K562 (cell line): ENCODE data around the gene IL6ST. TPM values are rescaled to one million over a fixed set of nuclear protein-coding genes. Genes with fewer than 3 reads are reported as not detected.

Experiments used
- CTBP1 ChIP-seq: fragments of 450-650 bp; IDR thresholded peaks from 2 replicates; pipeline ENCODE4 v1.6.1; 2016; ENCODE audit warnings: borderline replicate concordance
- HDAC8 ChIP-seq: fragments of 450-650 bp; IDR thresholded peaks from 2 replicates; pipeline ENCODE4 v1.6.1; 2016; ENCODE audit warnings: mild to moderate bottlenecking, missing genetic modification characterization, moderate library complexity, missing compliant biosample characterization
- HSF4 ChIP-seq: fragments of 250-450 bp; sonication (Bioruptor Pico); IDR thresholded peaks from 2 replicates; pipeline ENCODE4 v2.1.2; 2022; ENCODE audit warnings: mild to moderate bottlenecking, moderate library complexity, borderline replicate concordance
- MED1 ChIP-seq: sonication (generic); formaldehyde crosslinking; IDR thresholded peaks from 2 replicates; pipeline ENCODE4 v1.8.1; 2023; ENCODE audit warnings: missing genetic modification reagents, borderline replicate concordance
- NCOA1 ChIP-seq: fragments of 450-650 bp; IDR thresholded peaks from 2 replicates; pipeline ENCODE4 v1.6.1; 2016; ENCODE audit warnings: low read depth
- NEUROD1 ChIP-seq: fragments of 150-350 bp; IDR thresholded peaks from 2 replicates; pipeline ENCODE4 v1.6.1; 2014; ENCODE audit warnings: borderline replicate concordance, low read length, low read depth; ENCODE audit not compliant: partially characterized antibody
- PTTG1 ChIP-seq: fragments of 450-650 bp; IDR thresholded peaks from 2 replicates; pipeline ENCODE4 v1.6.1; 2016; ENCODE audit warnings: low read depth, mild to moderate bottlenecking, missing genetic modification characterization, missing compliant biosample characterization
- RBM25 ChIP-seq: fragments of 200-400 bp; formaldehyde crosslinking; IDR thresholded peaks from 2 replicates; pipeline ENCODE4 v1.6.1; 2018; ENCODE audit warnings: low read length, low read depth, moderate library complexity; ENCODE audit not compliant: severe bottlenecking
- RBM34 ChIP-seq: fragments of 200-400 bp; formaldehyde crosslinking; IDR thresholded peaks from 2 replicates; pipeline ENCODE4 v1.6.1; 2018; ENCODE audit warnings: low read length, borderline replicate concordance; ENCODE audit not compliant: insufficient read depth
- ZBTB11 ChIP-seq, 3 experiments: fragments of 200-800 bp in 1 of 3; fragments of 250-450 bp in 1 of 3; fragments of 450-650 bp in 1 of 3; sonication (Bioruptor Pico) in 1 of 3; sonication (Bioruptor generic) in 1 of 3; formaldehyde crosslinking in 1 of 3; IDR thresholded peaks; 2 replicates each; pipeline versions ENCODE4 v1.6.1 to v1.8.0; 2016 to 2022; ENCODE audit warnings: mild to moderate bottlenecking in 2 of 3, missing genetic modification characterization in 2 of 3, missing compliant biosample characterization in 1 of 3, moderate library complexity in 1 of 3
- ZMIZ1 ChIP-seq, 2 experiments: fragments of 150-350 bp in 1 of 2; IDR thresholded peaks; 2 replicates each; pipeline ENCODE4 v1.6.1; 2012 to 2016; ENCODE audit warnings: low read depth in 2 of 2, low read length in 2 of 2, mild to moderate bottlenecking in 1 of 2, moderate library complexity in 1 of 2
- ZNF175 ChIP-seq: fragments of 200-800 bp; sonication (Bioruptor generic); IDR thresholded peaks from 2 replicates; pipeline ENCODE4 v1.6.1; 2016; ENCODE audit warnings: low read depth, mild to moderate bottlenecking, missing genetic modification characterization, missing compliant biosample characterization
- ZNF280A ChIP-seq: fragments of 450-650 bp; IDR thresholded peaks from 2 replicates; pipeline ENCODE4 v1.6.1; 2018; ENCODE audit warnings: mild to moderate bottlenecking, low read depth; ENCODE audit not compliant: partially characterized antibody
- ZNF41 ChIP-seq: fragments of 250-450 bp; sonication (Bioruptor Pico); conservative IDR thresholded peaks from 2 replicates; pipeline ENCODE4 v1.4.0; 2020; ENCODE audit warnings: mild to moderate bottlenecking
- polyA plus RNA-seq, 8 experiments: library from polyadenylated mRNA; depleted of rRNA in 4 of 8; stranded (reverse) in 5 of 8; unstranded in 3 of 8; fragments of >200 nt; fragmentation: Nextera tagmentation in 2 of 8; fragmentation: Illumina TruSeq in 1 of 8; extraction: Ambion mirVana in 2 of 8; extraction: Trizol in 1 of 8; gene quantifications; 2 replicates each; pipeline versions ENCODE4 v1.2.1 to v1.2.3, GENCODE V29; 2011 to 2014; ENCODE audit warnings: inconsistent platforms in 1 of 8, missing spikeins in 1 of 8
- total RNA-seq, 7 experiments: library from RNA; depleted of rRNA in 6 of 7; stranded (reverse); fragments of >200 nt in 6 of 7; fragmentation: Illumina TruSeq in 2 of 7; extraction: Trizol in 2 of 7; gene quantifications; 2 replicates each; pipeline versions ENCODE4 v1.2.1 to v1.2.3, GENCODE V29; 2011 to 2021; ENCODE audit warnings: low replicate concordance in 1 of 7
- TF ChIP-seq, protein P1 (sequence below): sonication (generic); formaldehyde crosslinking; IDR thresholded peaks from 2 replicates; pipeline ENCODE4 v1.8.0; 2022; ENCODE audit warnings: missing genetic modification reagents, mild to moderate bottlenecking, borderline replicate concordance

Gene IL6ST
- total and polyA plus RNA-seq, 9 of the 15 experiments (the other 6 are each of a cell fraction or from before 2014, with no cell fraction given) = 2.0 to 27.0 (median 7.9) TPM

DNA sequence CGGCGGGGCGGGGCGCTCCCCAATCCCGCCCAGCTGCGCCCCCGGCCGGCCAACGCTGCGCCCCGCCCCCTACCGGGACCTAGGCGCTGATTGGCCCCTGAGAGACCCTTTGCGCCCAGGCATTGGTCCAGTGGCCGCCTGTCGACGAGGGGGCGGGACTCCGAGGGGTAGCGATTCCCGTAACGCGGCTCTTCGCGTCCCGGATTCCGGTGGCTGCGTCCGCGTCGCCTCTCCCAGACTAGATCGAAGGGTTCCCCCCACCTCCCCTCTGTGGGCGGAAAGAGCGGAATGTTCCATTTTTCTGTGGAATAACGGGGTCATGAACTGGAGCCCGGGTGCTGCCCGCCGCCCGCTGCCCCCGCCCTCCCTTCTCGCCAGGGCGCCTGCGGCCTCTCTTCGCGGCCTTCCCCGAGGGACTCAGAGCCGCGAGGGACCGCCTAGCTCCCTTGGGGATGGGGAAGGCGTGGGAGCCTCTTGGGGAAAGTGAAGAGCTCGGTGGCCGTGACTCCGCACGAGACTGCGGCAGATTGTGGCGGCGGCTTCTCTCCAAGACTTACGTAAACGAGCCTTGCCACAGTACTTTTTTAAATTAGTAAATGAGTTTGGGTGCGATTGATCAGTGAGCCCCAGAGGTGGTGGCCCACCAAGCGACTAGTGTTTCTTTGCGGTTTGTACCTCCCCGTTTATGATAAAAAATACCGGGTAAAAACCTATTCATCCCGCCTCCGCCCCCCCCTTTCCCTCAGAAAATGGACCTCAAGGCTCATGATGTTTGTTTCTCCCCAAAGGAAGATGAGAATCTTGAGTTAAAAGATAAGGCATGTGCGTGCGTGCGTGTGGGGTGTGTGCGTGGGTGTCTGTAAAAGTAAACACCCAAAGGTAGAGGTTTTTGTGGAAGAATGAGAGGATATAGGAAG, 493 bp upstream of the IL6ST start (continued):
- no peak for TF ChIP-seq ZMIZ1 (IDR thresholded peaks at IDR 0.05; ENCODE audit: low read depth in 2 of 2, low read length in 2 of 2)
- no peak for TF ChIP-seq HSF4 (CRISPR knock-in tag)
- TF ChIP-seq ZBTB11 (CRISPR knock-in tag; IDR thresholded peaks at IDR 0.05) = peak in 1 of 3 experiments; percentile 42; a peak in 1 of 6 replicates
- TF ChIP-seq ZNF175 = no peak
- TF ChIP-seq CTBP1 = peak; percentile 61; the same call in 1 of the 2 replicates
- no peak for TF ChIP-seq NCOA1
- peak; percentile 88 for TF ChIP-seq NEUROD1
- peak; percentile 98 for TF ChIP-seq RBM25
- no peak for TF ChIP-seq MED1 (CRISPR knock-in tag)
- TF ChIP-seq, protein P1, sequence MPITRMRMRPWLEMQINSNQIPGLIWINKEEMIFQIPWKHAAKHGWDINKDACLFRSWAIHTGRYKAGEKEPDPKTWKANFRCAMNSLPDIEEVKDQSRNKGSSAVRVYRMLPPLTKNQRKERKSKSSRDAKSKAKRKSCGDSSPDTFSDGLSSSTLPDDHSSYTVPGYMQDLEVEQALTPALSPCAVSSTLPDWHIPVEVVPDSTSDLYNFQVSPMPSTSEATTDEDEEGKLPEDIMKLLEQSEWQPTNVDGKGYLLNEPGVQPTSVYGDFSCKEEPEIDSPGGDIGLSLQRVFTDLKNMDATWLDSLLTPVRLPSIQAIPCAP (CRISPR knock-in tag) = no peak
- TF ChIP-seq HDAC8 (tag) = no peak
- 0 out of 2 replicates have a peak, but pooled peaks have one; percentile 17 for TF ChIP-seq RBM34
- no peak for TF ChIP-seq ZNF41 (CRISPR knock-in tag)
- TF ChIP-seq ZNF280A = no peak
- TF ChIP-seq PTTG1 (tag) = no peak
